Sigmoid colon (tissue), 4 donors: ENCODE results near the gene RRP12.

Experiments used
- CTCF ChIP-seq, 4 experiments: fragments of 450-650 bp in 3 of 4; fragments of 200-600 bp in 1 of 4; IDR thresholded peaks; one replicate each; pipeline ENCODE4 v1.5.1; 2016 to 2019; ENCODE audit warnings: antibody characterized with exemption in 4 of 4, mild to moderate bottlenecking in 3 of 4, moderate library complexity in 2 of 4
- EP300 ChIP-seq, 4 donors: sonication (generic); formaldehyde crosslinking; IDR thresholded peaks; one replicate each; pipeline ENCODE4 v1.6.1; 2017; ENCODE audit warnings: antibody characterized with exemption in 4 of 4

GRCh38 chr10:97349752-97350513 is 51.2 kb downstream of the RRP12 start:
- TF ChIP-seq CTCF (IDR thresholded peaks at IDR 0.05) = no peak
- TF ChIP-seq EP300 (IDR thresholded peaks at IDR 0.05) = no peak
